GM21515 (cell line): ENCODE measurements around the gene HMGXB3.

Source experiments
- ATAC-seq: cut with Tn5 transposase; IDR thresholded peaks from one replicate; pipeline ENCODE4 v1.9.1; 2021; ENCODE audit not compliant: unreplicated experiment

HMGXB3 gene

DNA sequence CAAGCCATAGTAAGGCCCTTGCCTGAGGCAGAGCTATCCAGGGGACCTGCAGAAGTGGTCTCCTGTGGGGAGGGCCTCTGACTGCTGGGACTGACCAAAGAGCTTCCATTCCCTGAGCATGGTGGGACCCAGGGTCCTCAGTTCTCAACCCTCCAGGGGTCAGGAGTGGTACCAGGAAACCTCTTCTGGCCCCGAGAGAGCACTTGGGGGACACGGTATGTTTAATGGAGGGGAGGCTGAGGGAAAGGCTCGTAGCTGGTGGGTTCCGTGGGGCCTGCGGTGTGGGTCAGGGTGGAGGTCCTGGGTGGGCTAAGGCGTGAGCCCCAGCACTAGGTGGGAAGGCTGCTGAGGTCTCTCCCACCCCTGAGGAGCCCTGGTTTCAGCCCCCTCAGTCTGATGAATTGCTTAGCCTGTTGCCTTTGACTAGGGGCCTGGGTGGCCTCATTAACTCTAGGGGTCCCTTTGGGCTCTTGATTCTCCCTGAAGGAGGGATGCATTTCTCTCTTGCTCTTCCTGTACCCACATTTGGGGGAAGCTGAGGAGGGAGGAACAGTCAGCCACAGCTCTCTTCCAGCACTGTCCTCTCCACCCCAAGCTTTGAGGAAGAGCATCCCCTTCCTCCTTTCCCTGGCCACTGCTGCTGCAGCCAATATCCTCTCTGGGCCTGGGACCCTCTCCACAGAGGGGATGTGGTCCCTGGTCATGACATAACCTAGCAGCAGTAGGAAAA lies 51.9 kb downstream of the HMGXB3 start:
- ATAC-seq = no peak

DNA sequence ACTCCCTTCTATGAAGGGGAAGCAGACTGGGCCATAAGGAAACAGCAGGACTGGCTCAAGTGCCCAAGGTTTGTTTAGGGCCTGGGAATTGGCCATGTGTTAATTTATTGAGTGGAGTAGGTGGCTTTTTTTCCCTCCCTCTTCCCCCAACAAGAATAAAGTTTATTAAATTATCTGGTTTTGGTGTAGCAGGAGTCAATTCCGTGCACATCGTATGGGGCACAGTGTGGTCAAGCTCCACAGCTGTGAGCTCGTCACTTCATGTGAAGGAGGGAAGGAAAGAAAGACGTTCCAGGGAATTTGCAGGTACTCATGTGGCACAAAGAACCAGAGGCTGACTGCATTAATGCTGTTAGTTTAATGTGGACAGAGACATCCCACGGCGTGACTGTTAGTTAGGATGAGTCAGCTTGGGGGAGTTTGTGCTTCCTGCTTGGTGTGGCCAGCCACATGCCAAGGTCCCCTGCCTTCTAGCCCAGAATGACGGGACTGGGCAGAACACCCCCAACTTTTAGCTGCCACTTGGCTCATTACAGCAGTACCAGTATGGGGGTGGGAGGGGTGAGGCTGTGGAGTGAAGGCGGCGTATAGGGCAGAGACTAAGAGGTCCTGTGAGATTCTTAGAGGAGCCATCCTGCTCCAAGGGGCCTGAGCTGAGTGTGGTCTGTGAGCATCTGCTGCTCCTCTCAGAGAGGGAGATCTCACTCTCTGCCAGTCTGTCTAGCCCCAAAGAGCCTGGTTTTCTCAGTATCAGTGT lies 52.6 kb downstream of the HMGXB3 start:
- no peak for ATAC-seq

DNA sequence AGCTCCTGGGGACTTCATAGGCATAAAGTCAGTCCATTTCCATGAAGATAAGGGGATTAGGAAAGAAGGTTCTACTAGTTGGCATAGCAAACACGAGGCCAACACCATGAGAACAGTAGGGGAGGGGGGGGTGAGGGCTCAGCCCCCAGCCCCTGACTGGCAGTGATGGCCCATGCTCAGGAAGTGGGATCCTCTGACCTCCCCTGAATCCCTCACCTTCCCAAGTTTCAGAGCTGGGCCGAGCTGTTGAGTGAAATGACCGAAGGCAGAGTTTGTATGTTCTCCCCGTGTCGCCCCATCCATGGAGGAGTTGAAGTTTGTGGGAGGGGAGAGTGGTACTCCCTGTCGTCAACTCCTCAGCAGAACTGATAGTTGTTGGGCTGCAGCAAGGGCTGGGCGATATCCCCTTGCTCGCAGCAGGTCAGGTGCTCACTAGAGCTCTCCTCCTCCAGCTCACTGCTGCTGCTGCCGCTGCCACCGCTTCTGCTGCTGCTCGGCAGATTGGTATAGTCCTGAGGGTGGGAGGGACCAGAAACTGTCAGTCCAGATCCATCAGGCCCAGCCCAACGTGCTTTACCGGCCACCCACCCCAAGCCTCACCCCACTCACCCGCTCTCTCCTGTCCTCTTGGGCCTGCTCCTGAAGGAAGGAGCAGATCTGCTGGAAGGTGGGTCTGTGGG lies 53.3 kb downstream of the HMGXB3 start:
- no peak for ATAC-seq

DNA sequence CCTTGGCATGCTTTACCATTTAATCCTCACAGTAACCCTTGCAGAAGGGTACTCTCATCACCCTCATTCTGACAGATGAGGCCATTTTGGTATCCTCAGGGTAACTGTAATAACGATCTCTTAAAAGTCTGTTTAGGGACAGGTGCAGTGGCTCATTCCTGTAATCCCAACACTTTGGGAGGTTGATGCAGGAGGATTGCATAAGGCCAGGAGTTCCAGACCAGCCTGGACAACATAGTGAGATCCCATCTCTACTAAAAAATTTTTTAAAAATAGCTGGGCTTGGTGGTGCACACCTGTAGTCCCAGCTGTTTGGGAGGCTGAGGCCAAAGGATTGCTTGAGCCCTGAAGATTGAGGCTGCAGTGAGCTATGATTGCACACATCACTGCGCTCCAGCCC lies 54.0 kb downstream of the HMGXB3 start:
- ATAC-seq = no peak

DNA sequence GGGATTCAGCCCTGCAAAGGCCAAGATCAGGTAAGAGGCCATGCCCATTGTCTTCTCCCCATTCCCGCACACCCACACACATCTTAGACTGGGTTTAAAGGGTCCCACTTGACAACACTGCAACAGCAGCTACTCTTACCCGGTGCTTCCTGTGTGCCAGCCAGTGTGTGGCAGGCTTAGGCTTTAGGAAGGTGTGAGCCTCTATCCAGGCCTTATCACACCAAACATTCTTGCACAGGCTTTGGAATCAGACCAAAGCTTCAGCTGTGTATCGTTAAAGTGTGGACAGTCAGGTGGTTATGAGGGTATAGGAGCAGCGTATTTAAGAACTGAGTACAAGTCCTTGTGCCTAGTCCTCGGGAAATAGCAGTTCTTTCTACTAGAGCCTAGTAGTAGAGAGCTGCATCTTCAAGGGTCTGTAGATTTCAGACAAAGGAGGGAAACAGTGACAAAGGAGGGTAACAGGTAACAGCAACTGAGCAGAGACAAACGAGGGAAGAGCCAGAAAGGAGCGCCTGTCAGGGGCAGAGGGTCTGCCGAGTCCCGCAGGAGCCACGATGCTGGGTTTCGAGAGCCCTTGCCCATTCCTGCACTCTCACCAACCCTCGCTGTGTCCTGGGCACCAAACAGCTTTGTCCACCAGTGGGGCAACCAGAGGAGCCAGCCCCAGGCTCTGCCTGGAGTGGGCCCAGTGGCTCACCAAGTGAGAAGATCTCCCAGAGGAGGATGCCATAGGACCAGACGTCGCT lies 55.0 kb downstream of the HMGXB3 start:
- ATAC-seq = no peak

DNA sequence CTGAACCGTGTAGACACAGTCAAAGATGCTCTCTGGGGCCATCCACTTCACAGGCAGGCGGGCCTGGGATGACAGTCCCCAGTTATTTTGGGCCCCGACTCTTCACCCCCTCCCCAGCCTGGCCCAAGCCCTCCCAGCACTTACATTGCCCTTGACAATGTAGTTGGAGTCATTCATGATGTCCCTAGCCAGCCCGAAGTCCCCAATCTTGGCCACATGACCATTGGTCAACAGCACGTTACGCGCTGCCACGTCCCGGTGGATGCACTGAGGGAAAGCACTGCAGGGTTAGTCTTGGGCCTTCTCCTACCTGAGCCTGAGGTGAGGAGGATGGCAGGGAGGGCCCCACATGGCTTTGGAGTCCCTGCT lies 55.5 kb downstream of the HMGXB3 start:
- ATAC-seq = no peak

DNA sequence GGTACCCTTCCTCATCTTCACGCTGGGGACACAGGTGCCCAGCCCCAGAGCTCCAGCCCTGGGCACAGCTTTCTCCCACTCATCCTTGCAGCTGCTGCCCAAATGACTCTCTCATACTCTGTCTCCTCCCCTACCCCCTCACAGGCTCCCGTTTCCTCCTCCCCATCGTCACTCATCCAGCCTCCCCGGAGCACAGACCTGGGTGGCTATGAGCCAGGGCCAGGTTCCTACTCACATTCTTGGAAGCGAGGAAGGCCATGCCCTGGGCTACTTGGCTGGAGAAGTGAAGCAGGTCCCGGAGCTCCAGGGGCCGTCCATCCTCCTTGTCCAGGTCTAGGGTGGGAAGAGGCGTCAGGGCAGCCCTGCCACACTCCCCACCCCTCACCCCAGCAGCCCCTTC lies 56.5 kb downstream of the HMGXB3 start:
- ATAC-seq = no peak

DNA sequence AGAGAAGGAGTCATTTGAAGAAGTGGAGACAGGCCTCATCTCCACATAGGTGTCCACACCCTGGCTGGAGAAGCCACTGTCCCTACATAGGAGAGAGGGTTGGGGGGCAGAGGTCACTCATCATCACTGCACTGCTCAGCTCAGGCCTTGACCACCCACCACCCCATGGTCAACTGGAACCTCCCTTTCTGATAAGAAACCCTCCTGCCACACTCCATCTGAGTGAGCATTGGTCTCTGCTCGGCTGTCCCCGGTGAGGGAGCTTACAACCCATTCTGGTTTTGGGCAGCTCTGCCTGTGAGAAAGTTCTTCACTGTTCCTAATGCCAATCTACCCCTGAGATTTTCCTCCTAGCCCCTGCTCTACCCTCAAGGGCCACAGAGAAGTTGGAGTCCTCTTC lies 57.0 kb downstream of the HMGXB3 start:
- no peak for ATAC-seq

DNA sequence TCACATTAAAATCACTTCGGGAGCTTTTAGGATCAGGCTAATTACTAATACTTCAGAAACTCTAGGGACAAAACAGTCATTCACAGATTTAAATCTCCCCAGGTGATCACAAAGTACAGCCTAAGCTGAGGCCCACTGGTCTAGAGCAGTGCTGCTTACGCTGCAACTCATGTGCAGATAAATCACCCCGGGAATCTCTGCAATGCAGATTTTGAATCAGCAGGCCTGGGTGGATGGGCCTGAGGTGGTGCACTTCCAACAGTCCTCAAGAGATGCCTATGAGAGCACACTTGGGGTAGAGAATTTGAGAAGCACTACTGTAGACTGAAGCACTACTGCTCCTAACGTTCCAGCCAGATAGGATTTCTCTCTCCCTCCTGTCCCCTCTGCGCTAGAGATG lies 57.5 kb downstream of the HMGXB3 start:
- no peak for ATAC-seq

DNA sequence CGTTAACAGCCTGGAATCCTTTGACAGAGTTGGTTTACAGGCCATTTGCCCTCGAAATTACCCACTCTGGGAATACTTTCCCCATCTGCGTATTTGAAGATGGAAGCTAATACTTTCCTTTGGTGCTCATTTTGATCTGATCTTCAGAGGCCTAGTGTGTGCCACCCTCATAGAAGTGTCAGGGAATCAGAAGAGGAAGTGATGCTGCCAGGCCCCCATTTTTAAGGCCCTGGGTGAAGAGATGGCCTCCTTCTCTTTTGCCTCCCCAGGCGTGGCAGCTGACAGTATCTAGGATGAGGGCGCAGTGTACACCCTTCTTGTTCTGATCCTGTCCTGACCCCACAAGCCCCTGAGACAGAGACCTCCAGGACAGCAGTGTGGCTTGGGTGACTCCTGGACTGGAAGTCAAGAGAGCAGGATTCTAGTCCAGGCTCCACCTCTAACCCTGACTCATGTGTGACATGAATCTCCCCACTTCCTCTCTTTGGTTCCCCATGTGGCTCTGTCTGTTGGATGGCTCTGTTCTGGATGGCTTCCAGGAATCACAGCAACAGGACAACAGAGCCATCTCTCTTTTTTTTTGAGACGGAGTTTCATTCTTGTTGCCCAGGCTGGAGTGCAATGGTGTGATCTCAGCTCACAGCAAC lies 58.1 kb downstream of the HMGXB3 start:
- no peak for ATAC-seq

DNA sequence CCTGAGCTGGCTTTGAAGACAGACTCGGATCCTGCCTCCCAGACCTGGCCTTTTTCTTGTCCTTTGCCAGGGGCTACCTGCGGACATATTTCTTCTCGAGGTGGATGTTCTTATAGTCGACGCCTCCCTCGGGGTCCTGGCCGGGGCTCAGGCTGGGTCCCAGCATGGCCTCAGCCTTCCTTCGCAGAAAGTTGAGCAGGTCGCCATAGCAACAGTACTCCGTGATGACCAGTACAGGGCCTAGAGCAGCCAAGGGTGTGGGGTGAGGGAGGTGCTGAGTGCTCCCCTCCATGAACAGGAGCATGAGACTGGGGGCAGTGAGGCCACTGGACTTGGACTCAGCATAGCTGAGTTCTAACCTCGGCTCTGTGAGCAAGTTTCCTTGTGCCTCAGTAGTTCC lies 59.1 kb downstream of the HMGXB3 start:
- no peak for ATAC-seq

DNA sequence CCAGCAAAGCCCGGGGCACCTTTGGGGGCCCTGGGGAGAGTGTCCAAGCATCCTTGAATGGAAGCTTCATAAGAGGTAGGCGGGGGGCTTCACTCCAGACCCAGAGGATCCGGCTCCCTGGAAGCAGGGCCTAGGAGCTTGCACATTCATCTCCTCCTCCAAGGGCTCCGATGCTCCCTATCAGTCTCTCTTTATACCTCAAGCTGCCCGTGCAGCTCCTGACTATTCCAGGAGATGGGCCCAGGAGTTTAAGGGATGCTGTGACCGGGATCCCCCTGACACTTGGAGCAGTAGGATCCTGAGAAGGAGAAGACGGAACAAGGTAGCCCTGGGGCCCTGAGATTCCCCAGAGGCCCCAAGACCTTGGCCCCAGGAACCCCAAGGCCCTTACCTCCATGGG lies 59.9 kb downstream of the HMGXB3 start:
- no peak for ATAC-seq

DNA sequence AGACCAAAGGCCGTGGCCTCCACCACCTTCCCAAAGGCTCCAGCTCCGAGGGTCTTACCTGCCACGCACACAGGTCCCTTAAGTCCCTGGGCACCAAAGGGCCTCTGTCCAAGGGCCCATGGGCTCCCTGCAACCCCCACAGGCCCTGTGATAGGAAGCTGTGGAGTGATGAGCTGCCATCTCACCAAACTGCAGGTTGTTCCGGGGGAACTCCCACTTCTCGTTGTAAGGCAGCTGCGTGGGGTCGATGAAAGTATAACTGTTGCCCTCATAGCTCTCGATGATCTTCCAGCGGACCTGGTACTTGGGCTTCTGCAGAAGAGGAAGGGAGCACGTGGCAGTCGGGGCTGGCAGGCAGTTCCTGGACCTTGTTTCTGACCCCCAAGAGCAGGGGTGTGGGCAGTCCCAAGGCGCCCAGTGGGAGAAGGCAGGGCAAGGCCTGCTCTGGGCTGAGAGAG lies 61.0 kb downstream of the HMGXB3 start:
- no peak for ATAC-seq

DNA sequence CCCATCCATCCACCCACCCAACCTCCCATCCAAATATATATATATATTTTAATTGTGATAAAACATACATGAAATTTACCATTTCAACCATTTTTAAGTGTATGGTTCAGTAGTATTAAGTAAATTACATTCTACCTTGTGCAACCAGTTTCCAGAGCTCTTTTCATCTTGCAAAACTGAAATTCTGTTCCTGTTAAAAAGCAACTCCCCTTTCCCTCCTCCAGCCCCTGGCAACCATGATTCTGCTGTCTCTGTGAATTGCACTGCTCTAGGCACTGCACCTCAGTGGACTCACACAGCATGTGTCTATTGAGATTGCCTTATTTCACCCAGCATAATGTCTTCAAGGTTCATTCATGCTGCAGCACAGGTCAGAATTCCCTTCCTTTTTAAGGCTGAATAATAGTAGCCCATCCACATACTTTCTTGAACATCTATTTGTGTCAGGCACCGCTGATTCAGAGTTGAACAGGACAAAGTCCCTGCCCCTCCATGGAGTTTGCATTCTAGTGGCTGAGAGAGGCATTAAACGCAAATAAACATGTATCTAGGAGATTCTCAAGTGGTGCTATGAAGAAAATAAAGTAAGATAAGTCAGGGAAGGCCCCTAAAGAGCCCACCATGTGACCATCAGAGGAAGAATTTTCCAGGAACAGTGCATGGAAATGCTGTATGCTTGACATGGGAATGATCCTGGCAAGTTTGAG lies 61.8 kb downstream of the HMGXB3 start:
- ATAC-seq = no peak

DNA sequence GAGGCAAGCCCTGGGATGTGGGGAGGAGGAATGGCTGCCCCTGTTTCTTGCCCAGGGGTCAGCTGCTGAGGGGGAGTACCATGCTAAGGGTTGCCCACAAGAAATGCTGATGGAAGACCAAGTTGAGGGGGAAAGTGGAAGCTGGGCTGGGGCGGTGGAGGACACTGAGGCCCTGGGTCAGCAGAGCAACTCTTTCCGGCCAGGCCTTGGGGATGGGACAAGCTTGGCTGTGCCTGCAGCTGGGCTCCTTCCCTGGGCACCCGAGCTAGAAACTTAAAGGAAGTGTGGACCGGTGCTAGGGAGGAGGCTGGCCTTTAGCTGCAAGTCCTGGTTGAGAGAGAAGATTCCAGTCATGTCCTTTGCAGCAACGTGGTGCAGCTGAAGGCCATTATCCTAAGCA lies 63.1 kb downstream of the HMGXB3 start:
- no peak for ATAC-seq

DNA sequence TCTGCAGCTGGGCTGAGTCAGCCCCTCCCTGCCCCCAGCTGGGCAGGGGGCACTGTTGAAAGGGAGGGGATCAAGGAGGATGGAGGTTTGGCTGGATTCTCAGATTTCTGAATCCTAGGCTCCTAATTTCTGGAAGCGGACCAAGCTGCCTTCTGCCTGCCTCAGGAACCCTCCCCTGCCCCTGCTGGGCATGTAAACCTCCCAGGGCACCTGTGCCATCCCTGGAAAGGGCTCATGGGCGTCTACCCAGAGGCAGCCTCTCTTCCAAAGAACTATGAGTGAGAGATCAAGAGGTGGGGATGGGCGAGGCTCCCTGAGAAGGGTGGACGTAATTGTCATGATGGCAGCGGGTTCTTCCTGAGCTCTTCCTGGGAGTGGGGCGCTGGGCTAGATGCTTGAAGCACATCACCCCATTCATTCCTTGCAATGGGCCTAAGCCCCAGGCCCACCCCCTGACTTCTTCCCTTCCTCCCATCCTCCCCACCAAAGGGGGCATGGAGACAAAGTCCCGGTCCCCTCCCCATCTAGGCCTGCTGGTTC lies 64.2 kb downstream of the HMGXB3 start:
- ATAC-seq = no peak

DNA sequence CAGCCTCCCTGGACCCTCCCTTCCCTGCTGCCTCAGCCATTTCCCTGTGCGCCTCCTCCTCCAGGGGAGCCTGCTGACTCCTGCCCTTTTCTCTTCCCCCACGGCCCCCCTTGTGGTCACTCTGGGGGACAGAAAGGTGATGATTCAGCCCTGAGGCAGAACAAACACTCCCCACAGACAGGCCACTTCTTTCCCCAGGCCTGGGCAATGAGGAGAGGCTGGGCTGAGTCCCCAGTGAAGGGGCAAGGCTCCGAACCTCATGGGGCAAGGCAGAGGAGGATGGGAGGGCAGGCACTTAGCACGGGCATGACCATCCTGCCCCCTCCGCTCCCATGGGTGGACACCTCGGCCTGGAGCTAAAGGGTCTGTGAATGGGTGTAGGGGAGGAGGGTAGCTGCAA lies 64.8 kb downstream of the HMGXB3 start:
- ATAC-seq = no peak

DNA sequence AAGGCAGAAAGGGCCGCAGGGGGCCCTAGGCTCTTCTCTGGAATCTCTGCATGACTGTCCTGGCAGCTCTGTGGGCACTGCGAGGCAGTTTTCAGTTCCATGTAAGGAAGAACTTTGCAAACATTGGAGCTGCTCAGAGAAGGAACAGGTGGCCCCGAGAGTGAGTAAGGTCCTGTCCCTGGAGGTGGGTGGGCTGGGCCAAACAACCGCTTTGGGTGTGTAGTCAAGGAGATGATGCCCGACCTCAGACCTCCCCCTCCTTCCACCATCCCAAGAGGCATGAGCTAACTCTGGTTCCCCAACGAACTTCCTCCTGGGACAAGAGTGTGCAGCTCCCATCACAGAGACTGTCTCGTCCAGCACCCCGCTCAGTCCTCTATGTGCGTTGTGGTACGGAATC lies 65.3 kb downstream of the HMGXB3 start:
- no peak for ATAC-seq

DNA sequence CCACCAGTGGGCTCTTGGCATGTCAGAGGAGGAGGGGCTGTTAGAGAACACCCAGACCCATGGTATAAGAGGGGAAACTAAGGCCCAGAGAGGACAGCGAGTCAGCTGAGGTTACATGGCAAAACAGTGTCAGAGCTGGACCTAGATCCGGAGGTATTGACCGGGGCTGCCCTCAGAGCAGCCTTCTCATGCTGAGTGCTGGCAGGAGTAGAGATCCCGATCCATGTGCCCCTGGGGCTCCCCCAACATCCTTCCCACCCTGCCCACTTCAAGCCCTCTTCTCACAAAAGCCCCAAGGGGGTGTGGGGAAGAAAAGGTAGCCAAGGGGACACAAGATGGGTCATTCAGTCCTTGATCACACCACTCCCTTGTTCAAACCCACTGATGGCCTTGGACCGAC lies 65.9 kb downstream of the HMGXB3 start:
- no peak for ATAC-seq

DNA sequence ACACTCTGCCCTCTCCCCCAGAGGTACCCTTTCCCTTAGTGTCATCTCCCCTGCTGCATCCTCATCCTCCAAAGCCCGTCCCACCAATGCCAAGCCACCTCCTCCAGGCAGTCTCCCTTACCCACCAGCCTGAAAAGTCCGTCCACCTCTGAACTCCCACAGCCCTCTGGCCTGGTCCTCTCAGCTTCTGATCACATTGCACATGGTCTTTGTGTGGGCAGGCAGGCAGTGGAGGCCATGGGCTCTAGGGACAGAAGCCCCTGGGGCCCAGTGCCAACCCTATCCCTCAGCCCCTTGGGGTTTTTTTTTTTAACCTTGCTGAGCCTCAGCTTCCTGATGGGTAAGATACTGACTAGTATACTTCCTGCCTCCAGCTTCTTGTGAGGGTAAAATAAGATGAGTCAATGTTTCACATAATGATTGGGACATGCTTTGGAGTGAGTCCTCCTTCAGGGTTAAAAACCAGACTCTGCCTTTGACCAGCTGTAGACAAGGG lies 66.4 kb downstream of the HMGXB3 start:
- ATAC-seq = no peak
